Sciatic nerve (tissue), 2 donors: Measurements from ENCODE around the gene MCM7. TPM values are rescaled to one million over a fixed set of nuclear protein-coding genes. Genes with fewer than 3 reads are reported as not detected.

Experiments used
- ATAC-seq: fragments of 200-7000 bp; cut with Tn5 transposase; one replicate; pipeline ENCODE4 v1.9.1; 2020; ENCODE audit warnings: mild to moderate bottlenecking, moderate library complexity
- DNase-seq: peaks from one replicate; pipeline ENCODE4 v3.0.0-alpha.2; 2020; ENCODE audit warnings: low spot score
- intact Hi-C: fragments of 100-400 bp; cut with DNase I; formaldehyde crosslinking; loops from one replicate; pipeline ENCODE4 v1.14.2; 2022
- total RNA-seq: library from RNA; stranded (reverse); fragmentation: NEBNext Ultra II Directional; extraction: Animal tissue kit (Norgen Biotek cat#: 25700); gene quantifications from one replicate; pipeline ENCODE4 v1.2.1, GENCODE V29; 2021
- donor health status: DM: no; HTN: no; CAD: no.
- donor health status: DM: no; HTN: no; CAD: no.

MCM7 gene
- total RNA-seq, 1 donor from 2014 or later = 42.4 TPM

GRCh38 chr7:100102950-100103840 is 2.0 kb upstream of the MCM7 start:
- no peak for ATAC-seq
- intact Hi-C loops = no loop called here
- no peak for DNase-seq

- DNase-seq = peak; percentile 94
- peak; percentile 92 for ATAC-seq
- intact Hi-C loops = no loop called here
Observed at GRCh38 chr7:100100420-100101015, 679 bp downstream of the MCM7 start.

GRCh38 chr7:100099452-100099851 is 1.7 kb downstream of the MCM7 start:
- ATAC-seq (no peak), DNase-seq (no peak)
- intact Hi-C loops = no loop called here

DNA sequence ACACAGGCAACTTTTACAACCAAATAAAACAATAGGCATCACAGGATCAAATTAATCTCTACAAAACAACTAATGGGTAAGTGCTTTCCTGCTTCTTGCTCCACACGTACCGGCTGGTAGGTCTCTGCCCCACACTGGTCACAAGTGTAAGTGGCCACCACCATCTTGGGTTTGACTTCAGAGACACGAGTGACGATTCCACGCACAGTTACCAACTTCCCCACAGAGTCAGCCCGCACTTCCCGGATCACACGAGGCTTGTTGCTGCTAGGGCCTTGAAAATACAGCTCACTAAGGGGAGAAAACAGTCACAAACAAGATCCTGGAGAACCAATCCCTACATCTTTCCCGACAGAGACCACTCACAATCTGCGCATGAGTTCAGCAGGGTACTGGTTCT is 2.3 kb downstream of the MCM7 start:
- ATAC-seq = no peak
- intact Hi-C loops = no loop called here

DNA sequence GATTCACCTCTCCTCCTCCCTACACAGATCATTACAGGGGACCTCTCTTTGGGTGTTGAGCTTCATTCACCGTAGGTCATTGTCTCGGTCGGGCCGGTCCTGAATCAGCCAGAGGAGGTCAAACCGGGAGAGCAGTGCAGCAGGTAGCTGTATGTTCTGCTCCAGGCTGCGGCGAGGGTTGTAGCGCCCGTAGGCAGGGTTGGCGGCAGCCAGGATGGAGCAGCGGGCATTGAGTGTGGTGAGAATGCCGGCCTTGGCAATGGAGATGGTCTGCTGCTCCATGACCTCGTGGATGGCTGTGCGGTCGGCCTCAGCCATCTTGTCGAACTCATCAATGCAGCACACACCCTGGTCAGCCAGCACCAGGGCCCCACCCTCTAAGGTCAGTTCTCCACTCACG is 5.5 kb downstream of the MCM7 start:
- no peak for DNase-seq
- intact Hi-C loops = no loop called here
- no peak for ATAC-seq

More for the DNA sequence above, 2.3 kb downstream of the MCM7 start:
- no peak for DNase-seq

GRCh38 chr7:100095289-100095688 is 5.9 kb downstream of the MCM7 start:
- DNase-seq (no peak), ATAC-seq (no peak)
- intact Hi-C loops = no loop called here

- DNase-seq (no peak), ATAC-seq (no peak)
- intact Hi-C loops = no loop called here
Observed at GRCh38 chr7:100093925-100094486, 7.2 kb downstream of the MCM7 start.

- DNase-seq (no peak), ATAC-seq (no peak)
- intact Hi-C loops = no loop called here
Observed at GRCh38 chr7:100093498-100093897, 7.7 kb downstream of the MCM7 start.

DNA sequence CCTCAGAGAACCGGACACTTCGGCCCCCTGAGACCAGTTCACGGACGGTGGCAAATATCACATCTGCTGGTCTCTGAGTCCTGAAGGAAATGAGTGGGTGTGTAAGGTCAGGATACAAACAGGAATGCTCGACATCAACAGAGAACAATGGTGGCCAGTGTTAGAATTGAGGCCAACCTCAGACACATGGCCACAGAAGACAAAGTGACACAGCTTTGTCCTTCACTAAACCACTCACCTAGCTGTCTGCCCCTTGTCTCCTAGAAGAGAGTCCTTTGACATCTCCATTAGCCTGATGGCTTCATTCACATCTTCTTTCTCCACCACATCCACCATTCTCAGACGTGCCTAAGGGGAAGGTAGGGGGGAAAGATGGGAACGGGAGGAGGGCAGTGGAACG is 8.1 kb downstream of the MCM7 start:
- ATAC-seq (no peak), DNase-seq (no peak)
- intact Hi-C loops = no loop called here

GRCh38 chr7:100091411-100092181 is 9.6 kb downstream of the MCM7 start:
- ATAC-seq (no peak), DNase-seq (no peak)
- intact Hi-C loops = no loop called here

DNA sequence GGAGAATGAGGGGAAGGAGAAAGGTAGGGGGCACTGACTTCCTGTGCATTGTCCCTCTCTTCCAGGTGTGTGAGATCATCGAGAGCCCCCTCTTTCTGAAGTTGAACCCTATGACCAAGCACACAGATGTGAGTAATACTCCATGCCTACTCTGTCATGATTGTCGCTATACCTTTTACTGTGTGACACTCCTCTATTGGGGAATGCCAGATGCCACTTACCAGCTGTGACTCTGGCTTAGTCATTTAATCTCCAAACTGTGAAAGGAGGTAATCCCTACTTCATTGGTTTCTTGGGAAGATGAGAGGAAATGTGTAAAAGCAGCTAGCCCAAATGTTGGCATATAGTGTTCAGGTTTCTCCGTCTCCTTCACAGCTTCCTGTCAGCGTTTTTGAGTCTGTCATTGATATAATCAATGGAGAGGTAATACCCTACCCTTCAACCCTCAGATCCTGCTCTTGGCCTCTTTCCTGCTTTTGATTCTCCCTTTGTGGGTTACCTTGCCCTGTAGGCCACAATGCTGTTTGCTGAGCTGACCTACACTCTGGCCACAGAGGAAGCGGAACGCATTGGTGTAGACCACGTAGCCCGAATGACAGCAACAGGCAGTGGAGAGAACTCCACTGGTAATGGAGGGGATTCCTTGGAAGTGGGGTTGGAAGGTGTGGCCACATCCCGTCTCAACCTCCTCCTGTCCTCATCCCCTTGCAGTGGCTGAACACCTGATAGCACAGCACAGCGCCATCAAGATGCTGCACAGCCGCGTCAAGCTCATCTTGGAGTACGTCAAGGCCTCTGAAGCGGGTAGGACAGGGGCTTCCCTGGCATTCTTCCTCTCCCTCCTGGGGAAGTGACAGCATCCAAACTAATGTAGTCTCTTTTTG is 10.4 kb downstream of the MCM7 start:
- ATAC-seq = no peak
- intact Hi-C loops = no loop called here
- DNase-seq = no peak

- DNase-seq (no peak), ATAC-seq (no peak)
- intact Hi-C loops = loop anchor here (5.0 kb wide), 1 partner anchor 1518 kb away; no protein-coding TSS in a partner anchor
Observed at GRCh38 chr7:100089458-100090196, 11.6 kb downstream of the MCM7 start.

DNA sequence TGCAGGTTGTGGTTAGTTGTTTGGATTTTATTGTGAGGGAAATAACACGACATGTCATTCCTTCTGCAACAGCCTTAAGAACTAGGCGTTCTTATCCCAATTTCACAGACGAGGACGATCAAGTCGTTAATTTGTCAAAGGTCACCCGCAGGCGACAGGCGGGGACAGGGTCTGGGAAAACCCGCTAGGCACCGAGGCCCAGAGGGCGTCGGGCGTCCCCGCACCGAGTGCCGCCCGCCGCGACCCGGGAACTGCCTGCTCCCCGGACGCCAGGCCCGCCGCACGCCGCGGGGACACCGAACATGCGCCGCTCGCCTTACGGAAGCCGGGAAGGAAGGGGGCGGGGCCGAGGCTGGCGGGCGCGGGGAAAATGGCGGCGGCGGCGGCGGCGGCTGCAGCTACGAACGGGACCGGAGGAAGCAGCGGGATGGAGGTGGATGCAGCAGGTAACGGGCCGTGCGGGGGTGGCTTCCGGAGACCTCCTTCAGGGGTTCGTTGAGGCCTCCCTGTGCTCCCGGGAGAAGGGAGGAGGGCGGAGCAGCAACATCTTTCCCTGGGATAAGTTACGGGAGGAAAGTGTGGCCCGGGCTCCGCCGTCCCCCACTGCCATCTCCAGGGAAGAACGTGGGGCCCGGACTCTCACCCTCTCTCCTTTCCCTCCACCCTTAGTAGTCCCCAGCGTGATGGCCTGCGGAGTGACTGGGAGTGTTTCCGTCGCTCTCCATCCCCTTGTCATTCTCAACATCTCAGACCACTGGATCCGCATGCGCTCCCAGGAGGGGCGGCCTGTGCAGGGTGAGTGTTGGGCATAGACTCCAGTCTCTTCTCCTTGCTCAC is 12.4 kb downstream of the MCM7 start, which contains the start of gene COPS6:
Gene COPS6, plus strand, starts transcription at position 349 of the 837 bp plus-strand sequence. Its CDS starts 22 bp downstream, at position 371.
- intact Hi-C loops = loop anchor here (5.0 kb wide), 1 partner anchor 1518 kb away; no protein-coding TSS in a partner anchor
- DNase-seq (peak; percentile 92), ATAC-seq (peak; percentile 88)

DNA sequence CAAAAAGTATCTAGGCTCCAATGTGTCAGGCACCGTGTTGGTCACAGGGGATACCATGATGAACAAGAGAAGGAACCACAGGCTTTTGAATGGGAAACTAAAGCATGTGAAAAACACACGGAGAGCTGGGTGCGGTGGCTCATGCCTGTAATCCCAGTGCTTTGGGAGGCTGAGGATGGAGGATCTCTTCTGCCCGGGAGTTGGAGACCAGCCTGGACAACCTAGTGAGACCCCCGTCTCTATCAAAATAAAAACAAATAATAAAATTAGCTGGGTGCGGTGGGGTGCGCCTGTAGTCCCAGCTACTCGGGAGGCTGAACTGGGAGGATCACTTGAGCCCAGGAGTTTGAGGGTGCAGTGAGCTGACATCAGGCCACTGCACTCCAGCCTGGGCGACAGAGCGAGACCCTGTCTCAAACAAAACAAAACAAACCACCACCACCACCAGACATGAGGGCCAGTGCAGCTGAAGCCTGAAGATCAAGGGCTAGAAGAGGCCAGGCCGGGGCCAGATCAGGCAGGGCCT is 13.0 kb downstream of the MCM7 start:
- DNase-seq (no peak), ATAC-seq (peak; percentile 3)
- intact Hi-C loops = loop anchor here (5.0 kb wide), 1 partner anchor 1519 kb away; no protein-coding TSS in a partner anchor

- DNase-seq (no peak), ATAC-seq (no peak)
- intact Hi-C loops = loop anchor here (5.0 kb wide), 1 partner anchor 1520 kb away; no protein-coding TSS in a partner anchor
Observed at GRCh38 chr7:100087055-100087750, 14.0 kb downstream of the MCM7 start.

- intact Hi-C loops = loop anchor here (5.0 kb wide), 1 partner anchor 1522 kb away; no protein-coding TSS in a partner anchor
- ATAC-seq (no peak), DNase-seq (no peak)
Observed at GRCh38 chr7:100085515-100085914, 15.7 kb downstream of the MCM7 start.
